ENCODE results near the gene GRID1.
A peak's percentile ranks its signal among the peaks of the same experiment; 100 is the strongest.

Gene GRID1

DNA sequence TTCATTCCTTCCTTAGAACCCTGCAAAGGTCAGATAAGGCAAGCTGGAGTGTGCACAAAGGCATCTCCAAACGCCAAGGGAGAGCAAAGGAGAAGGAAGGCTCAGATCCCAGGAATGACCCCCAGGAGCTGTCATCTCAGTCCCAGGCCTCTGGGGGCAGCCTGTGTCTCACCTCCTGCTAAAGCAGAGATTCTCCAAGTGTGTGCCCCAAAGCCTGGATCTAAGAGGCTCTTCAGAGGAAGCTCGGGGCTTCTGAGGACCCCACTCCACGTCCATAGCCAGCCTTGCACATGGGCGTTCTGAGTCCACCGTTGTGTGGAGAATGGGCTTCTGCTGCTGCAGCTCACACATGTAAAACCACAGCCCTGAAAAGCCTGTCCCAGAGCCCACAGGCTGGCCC, 5.1 kb upstream of the GRID1 start:
- TF ChIP-seq JUND (IDR thresholded peaks at IDR 0.05; ENCODE audit: low read depth), result no peak
- in situ Hi-C loops (cut with HindIII; ENCODE audit: low pct_unique_long_range_greater_than_20kb, low sequenced_read_pairs), result no loop called here
- DNase-seq (ENCODE audit: low read depth in 1 of 2, low spot score in 1 of 2), result no peak

DNA sequence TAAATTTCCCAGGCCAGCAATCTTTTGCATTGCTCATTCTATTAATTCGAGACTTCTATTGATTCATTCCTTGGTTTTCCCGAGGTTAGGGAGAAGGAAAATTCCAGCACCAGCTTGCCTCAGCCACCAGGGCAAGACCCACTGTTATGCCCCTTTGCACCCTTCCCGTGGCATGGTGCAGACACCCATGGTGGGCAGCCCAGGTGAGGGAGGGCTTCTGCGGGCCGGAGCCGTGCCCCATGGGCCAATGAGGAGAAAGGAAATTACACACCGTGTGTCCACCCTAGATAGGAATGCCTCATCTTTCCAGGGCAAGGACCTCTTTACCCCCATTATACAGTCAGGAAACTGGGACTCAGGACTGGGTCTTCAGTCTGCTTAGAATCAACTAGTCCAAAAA, 4.5 kb upstream of the GRID1 start:
- in situ Hi-C loops (cut with HindIII; ENCODE audit: low pct_unique_long_range_greater_than_20kb, low sequenced_read_pairs), result no loop called here
- no peak for DNase-seq (ENCODE audit: low read depth in 1 of 2, low spot score in 1 of 2)
- no peak for TF ChIP-seq JUND (IDR thresholded peaks at IDR 0.05; ENCODE audit: low read depth)

DNA sequence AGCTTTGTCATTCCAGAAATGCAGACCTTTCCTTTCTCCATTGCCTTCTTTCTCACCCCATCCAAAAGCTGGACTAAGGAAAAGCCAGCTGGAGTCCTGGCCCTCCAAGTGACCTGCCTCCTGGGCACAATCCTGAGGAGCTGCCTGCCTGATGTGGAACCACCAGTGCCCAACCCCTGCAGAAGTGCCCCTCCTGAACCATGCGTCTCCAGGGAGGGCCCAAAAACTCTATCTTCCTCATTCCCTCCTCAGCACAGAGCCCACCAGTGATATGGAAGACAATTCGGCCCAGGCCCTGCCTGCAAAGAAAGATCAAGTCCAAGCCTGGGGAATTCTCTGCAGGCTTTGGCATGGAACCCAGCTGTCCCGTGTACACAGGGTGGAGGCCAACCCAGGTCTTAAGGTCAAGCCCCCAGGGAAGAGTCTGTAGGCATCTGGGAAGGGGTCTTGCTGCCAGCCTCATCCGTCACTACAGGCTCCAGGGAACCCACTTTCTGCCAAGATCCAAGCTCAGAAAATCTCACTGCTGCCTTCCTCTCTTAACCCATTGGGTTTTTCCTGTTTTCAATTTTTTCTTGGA, 3.5 kb upstream of the GRID1 start:
- in situ Hi-C loops (cut with HindIII; ENCODE audit: low pct_unique_long_range_greater_than_20kb, low sequenced_read_pairs), result no loop called here
- TF ChIP-seq JUND (IDR thresholded peaks at IDR 0.05; ENCODE audit: low read depth), result no peak
- DNase-seq (ENCODE audit: low read depth in 1 of 2, low spot score in 1 of 2), result no peak

DNA sequence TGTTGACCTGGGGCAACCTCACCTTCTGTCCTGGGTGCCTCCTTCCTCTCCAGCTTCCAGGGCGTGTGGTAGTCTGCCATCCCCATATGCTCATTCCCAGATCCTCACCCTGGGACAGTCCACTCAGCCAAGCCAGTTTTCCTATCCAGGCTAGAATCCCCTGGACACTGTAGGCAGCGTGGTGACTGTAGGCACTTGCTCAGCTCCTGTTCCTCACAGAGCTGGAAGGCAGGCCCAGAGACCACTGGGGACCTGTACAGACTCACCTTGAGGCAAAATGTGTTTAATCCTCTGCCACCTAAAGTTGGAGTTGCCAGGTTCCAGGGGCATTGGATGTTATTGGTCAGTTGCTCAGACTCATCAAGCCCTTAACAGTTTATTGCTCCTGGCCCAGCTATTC, 2.4 kb upstream of the GRID1 start:
- in situ Hi-C loops (cut with HindIII; ENCODE audit: low pct_unique_long_range_greater_than_20kb, low sequenced_read_pairs), result no loop called here
- no peak for TF ChIP-seq JUND (IDR thresholded peaks at IDR 0.05; ENCODE audit: low read depth)
- DNase-seq (ENCODE audit: low read depth in 1 of 2, low spot score in 1 of 2), result no peak

DNA sequence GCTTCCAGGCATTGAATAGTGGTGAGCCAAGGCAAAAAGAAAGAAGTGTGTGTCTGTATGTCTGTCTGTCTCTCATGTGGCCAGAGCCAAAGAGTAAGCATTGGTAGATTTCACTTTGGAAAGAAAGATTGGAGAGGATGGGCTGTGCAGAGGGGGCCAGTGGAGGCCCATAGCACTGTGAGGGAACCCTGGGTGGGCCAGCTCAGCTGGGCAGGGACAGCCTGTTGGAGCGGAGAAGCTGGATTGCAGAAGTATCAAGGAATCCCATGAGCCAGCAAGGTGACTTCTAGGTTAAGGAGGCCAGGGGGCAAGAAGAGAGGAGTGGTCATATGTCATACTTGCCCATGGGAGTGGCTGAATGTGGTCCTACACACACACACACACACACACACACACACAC, 1.5 kb upstream of the GRID1 start:
- in situ Hi-C loops (cut with HindIII; ENCODE audit: low pct_unique_long_range_greater_than_20kb, low sequenced_read_pairs), result no loop called here
- TF ChIP-seq JUND (IDR thresholded peaks at IDR 0.05; ENCODE audit: low read depth), result no peak
- DNase-seq (ENCODE audit: low read depth in 1 of 2, low spot score in 1 of 2), result no peak

DNA sequence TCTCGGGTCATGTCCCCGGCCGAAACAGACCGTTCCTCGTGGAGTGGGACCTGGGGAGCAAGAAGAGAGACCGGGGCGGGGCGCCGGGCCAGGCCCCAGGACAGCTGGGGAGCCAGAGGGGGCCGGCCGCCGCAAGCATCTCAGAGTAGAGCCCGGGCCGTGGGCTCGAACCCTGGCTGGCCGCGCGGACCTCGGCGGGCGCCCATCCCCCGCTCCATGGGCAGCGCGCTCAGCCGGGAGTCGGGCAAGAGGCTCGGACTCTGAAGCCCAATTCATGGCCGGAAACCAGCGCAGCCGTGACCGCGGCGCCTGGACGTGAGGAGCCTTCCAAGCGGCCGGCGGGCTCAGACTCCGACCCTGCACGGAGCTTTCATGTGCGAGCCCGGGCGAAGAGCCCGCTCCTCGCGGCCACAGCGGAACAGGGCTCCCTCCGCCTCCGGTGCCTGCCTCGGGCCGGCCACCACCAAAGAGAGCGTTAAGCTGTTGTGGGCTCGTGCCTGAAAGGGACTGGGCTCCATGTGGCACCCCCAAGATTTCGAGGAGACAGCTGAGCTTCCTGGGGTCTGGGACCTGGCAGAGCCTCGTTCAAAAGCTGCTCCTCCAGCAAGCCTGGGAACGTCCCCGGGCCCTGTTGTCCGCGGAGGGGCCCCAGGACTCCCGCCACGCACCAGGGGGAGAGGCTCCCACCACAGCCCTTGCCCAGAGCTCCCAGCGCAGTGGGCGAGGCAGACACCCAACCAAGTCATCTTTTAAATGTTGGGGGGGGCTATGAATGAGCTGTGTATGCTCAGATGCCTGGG, 757 bp upstream of the GRID1 start:
- in situ Hi-C loops (cut with HindIII; ENCODE audit: low pct_unique_long_range_greater_than_20kb, low sequenced_read_pairs), result no loop called here
- TF ChIP-seq JUND (IDR thresholded peaks at IDR 0.05; ENCODE audit: low read depth), result no peak
- DNase-seq (ENCODE audit: low read depth in 1 of 2, low spot score in 1 of 2), result no peak

DNA sequence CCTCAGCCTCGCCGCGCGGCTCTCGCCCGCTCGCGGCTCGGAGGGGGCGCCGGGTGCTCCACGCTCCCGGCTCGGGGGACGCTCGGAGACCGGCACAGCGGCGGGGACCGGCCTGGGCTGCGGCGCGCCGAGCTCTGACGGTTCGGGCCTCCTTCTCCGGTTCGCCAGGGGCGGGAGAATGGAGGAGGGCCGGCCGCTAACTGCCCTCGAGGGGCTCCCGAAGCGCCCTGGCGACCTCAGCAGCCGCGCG, 232 bp upstream of the GRID1 start:
- in situ Hi-C loops (cut with HindIII; ENCODE audit: low pct_unique_long_range_greater_than_20kb, low sequenced_read_pairs), result no loop called here
- no peak for DNase-seq (ENCODE audit: low read depth in 1 of 2, low spot score in 1 of 2)
- no peak for TF ChIP-seq JUND (IDR thresholded peaks at IDR 0.05; ENCODE audit: low read depth)

DNA sequence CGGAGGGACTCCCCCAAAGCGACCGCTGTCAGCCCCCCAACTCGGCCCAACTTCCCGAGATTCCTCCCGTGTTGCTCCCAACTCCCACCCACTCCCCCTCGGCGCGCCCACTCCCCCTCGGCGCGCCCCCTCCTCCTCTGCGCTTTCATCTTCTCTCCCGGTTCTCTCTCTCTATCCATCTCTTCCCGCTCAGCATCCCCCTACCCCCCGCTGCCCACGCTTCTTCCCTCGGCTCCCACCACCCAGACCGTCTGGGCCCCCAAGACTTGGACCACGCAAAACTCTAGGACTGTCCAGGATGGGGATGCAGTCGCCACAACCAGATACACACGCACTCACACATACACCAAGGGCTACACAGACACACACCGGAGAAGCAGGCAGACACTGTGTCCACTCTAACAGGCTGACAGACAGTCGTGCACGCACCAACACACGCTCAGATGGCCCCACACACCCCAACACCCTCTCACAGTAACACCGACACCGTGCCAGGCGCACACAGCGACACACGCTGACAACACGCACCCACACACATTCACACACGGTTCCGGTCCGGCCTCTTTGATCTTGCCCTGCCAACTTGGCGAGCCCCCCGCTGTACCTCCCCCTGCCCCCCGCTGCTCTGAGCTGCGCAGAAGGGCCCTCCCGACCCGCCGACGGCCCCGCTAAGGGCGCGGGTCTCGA, 1.1 kb downstream of the GRID1 start:
- DNase-seq (ENCODE audit: low read depth in 1 of 2, low spot score in 1 of 2), result no peak
- no peak for TF ChIP-seq JUND (IDR thresholded peaks at IDR 0.05; ENCODE audit: low read depth)
- in situ Hi-C loops (cut with HindIII; ENCODE audit: low pct_unique_long_range_greater_than_20kb, low sequenced_read_pairs), result no loop called here

DNA sequence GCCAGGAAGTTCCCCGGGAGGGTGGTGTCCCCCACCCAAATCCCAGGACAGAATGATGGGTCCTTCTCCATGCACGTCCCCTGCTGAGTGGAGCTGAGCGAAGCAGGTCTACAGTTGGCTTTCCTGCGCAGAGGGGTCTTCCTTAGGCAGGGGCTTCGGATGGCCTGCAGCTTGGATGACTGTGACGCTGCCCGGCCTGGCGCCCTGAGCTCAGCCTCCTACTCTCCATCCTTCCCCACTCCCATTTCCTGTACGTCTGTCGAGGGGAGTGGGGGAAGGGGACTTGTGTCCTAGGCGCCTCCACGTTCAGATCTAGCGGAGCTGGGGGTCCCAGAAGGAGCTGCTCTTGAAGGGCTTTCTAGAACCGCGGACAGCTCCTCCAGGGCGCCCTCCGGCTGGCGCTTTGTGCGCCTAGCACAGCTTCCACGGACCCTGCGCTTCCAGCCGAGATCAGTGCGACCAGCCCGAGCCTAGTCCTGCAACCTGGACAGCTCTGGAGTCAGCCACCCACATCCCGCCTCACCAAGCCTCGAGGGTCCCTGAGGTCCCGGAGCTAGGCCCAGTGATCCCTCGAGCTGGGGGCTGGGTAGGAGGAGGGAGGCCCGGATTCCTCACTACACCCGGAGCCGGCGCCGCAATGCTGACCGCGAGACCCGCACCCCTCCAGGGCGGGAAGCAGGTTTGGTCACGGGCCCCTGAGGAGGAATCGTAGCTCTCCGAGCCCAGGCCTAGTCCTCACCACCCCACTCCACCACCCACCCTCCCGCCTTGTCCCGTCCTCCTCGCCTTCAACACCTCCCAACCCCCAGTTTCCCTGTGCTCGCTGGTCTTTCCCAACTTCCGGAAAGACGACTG, 1.9 kb downstream of the GRID1 start:
- in situ Hi-C loops (cut with HindIII; ENCODE audit: low pct_unique_long_range_greater_than_20kb, low sequenced_read_pairs), result no loop called here
- peak in 1 of 2 experiments; percentile 48 for DNase-seq (ENCODE audit: low read depth in 1 of 2, low spot score in 1 of 2)
- no peak for TF ChIP-seq JUND (IDR thresholded peaks at IDR 0.05; ENCODE audit: low read depth)

DNA sequence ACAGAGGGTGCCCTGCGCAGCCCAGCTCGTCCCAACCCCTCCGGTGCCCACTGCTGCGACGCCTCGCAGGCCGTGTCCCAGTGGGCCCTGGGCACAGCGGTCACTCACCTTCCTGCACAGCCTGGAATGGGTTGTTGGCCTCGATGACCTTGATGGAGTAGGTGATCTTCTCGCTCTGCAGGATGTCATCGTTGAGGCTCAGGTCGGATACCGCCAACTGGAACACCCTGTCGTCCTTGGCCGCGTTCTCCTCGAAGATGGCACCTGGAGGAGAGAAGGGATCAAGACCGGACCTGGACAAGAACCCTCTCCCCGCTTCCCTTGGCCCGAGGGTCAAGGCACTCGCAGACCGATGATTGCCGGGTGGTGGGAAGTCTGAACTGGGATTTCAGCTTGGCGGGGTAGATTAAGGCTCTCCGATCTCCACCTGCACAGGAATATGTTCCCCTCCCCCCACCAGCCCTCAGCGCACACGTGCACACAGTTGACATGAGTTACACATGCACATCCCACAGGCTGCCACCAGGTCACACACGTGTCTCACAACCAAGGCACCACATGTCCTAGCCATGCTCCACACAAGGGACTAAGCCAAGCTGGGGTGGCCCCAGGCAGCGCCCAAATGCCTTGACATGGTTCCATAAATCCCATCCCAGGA, 2.6 kb downstream of the GRID1 start:
- DNase-seq (ENCODE audit: low read depth in 1 of 2, low spot score in 1 of 2), result no peak
- in situ Hi-C loops (cut with HindIII; ENCODE audit: low pct_unique_long_range_greater_than_20kb, low sequenced_read_pairs), result no loop called here
- TF ChIP-seq JUND (IDR thresholded peaks at IDR 0.05; ENCODE audit: low read depth), result no peak

DNA sequence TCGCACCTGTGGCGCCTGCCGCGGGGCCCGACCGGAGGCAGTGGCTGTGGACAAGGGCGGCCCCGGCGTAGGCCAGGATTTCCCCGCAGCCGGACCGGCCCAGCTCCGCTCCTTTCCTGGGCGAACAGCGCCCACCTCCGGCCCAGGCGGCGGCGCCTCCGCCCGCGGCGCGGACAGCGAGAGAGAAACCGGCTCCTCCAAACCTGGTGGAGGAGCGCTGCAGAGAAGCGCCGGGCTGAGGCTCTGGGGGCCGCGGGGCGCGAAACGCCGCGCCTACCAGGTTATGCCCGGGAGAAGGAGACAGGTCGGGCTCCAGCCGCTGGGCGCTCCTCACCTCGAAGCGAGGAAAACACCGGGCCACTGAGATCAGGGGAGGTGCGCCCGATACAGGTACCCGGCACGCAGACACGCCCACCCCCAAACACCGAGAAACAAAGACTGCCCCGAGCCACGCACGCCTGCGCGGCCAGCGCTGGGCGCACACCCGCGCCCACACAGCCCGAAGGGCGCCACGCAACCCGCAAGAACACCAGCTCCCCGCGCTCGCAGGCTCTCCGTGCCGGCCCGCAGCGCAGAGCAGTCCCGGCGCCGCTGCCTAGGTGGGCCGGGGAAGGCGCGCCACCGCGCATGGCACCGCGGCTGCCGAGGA, 3.3 kb downstream of the GRID1 start:
- no peak for TF ChIP-seq JUND (IDR thresholded peaks at IDR 0.05; ENCODE audit: low read depth)
- in situ Hi-C loops (cut with HindIII; ENCODE audit: low pct_unique_long_range_greater_than_20kb, low sequenced_read_pairs), result no loop called here
- peak; percentile 78 to 92 for DNase-seq (ENCODE audit: low read depth in 1 of 2, low spot score in 1 of 2)
